GM10266 (cell line): ENCODE results near the gene WDR33.
"Not testable (repeated sequence)": the region's sequence is repeated elsewhere in the genome, so short reads cannot be mapped to it uniquely, and the experiment has no call there.

ENCODE experiments used
- DNase-seq: peaks from one replicate; pipeline ENCODE4 v3.0.0; 2012; ENCODE audit errors: extremely low spot score
- CTCF ChIP-seq: IDR thresholded peaks from 2 replicates; pipeline ENCODE4 v1.5.1; 2012; ENCODE audit warnings: mild to moderate bottlenecking, low read depth; ENCODE audit not compliant: control insufficient read depth, insufficient read depth; ENCODE audit errors: missing control alignments

The WDR33 gene

GRCh38 chr2:127844973-127845372 lies 34.0 kb upstream of the WDR33 start:
- no peak for TF ChIP-seq CTCF
- DNase-seq, result no peak

- no peak for DNase-seq
- TF ChIP-seq CTCF, result no peak
Measured at GRCh38 chr2:127843677-127844076, 32.7 kb upstream of the WDR33 start.

GRCh38 chr2:127841466-127842178 lies 30.7 kb upstream of the WDR33 start:
- DNase-seq, result no peak
- no peak for TF ChIP-seq CTCF

- DNase-seq, result no peak
- TF ChIP-seq CTCF, result no peak
Measured at GRCh38 chr2:127840893-127841292, 29.9 kb upstream of the WDR33 start.

GRCh38 chr2:127834951-127835350 lies 24.0 kb upstream of the WDR33 start:
- no peak for TF ChIP-seq CTCF
- DNase-seq, result no peak

- TF ChIP-seq CTCF, result no peak
- DNase-seq, result peak; percentile 85
Measured at GRCh38 chr2:127829845-127830246, 18.9 kb upstream of the WDR33 start.

GRCh38 chr2:127826708-127827107 lies 15.7 kb upstream of the WDR33 start:
- not testable (repeated sequence) for DNase-seq

GRCh38 chr2:127826047-127826446 lies 15.1 kb upstream of the WDR33 start:
- no peak for DNase-seq
- TF ChIP-seq CTCF, result no peak
